A549 (cell line): Measurements from ENCODE around the gene CNKSR2.

ENCODE experiments used
- JUN ChIP-seq, 2 experiments: fragments of >200 bp; sonication (Bioruptor Twin); formaldehyde crosslinking; IDR thresholded peaks; 2 replicates in 1 of 2; 3 replicates in 1 of 2; pipeline ENCODE4 v1.6.1; 2016 to 2017
- TF ChIP-seq, protein P1 (sequence below): fragments of >200 bp; sonication (Bioruptor Twin); formaldehyde crosslinking; IDR thresholded peaks from 3 replicates; pipeline ENCODE4 v1.5.1; 2016

DNA sequence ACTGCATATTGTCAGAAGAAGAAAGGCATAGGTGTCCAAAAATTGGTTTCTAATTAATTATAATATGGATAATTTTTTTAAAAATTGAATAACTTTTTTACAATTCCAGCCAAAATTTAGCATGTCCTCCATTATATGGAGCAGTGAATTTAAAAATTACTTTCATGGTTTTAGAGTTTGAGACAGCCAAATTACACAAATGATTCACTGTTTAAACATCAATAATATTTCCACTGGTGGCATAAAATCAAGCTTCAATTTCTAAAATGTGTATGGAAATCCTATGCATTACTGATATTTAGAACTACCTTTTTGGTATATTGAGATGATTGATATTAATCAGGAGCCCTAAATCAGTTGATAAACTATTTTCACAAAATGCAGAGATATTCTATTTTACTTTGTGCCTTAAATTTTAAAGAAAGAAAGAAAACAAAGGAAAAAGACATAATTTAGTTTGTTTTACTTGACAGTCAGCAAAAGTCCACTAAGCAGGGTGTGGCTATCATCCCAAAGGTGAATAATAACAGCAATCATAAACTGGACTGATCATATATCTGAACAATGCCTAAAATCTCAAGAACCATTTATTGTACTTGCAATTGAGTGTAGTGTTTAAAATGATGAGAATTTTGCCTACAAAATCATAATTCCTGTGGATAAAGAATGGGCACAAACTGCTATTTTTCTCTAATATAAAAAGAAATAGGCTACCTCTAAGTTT lies 249.7 kb downstream of the CNKSR2 start:
- no peak for TF ChIP-seq JUN (IDR thresholded peaks at IDR 0.05)
- TF ChIP-seq, protein P1, sequence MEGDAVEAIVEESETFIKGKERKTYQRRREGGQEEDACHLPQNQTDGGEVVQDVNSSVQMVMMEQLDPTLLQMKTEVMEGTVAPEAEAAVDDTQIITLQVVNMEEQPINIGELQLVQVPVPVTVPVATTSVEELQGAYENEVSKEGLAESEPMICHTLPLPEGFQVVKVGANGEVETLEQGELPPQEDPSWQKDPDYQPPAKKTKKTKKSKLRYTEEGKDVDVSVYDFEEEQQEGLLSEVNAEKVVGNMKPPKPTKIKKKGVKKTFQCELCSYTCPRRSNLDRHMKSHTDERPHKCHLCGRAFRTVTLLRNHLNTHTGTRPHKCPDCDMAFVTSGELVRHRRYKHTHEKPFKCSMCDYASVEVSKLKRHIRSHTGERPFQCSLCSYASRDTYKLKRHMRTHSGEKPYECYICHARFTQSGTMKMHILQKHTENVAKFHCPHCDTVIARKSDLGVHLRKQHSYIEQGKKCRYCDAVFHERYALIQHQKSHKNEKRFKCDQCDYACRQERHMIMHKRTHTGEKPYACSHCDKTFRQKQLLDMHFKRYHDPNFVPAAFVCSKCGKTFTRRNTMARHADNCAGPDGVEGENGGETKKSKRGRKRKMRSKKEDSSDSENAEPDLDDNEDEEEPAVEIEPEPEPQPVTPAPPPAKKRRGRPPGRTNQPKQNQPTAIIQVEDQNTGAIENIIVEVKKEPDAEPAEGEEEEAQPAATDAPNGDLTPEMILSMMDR, result no peak
